ENCODE results near the gene ABCB1. TPM values are rescaled to one million over a fixed set of nuclear protein-coding genes. Genes with fewer than 3 reads are reported as not detected.

Gene ABCB1
- total and polyA plus RNA-seq, 2 donors from 2014 or later: 29.1 to 48.3 TPM

DNA sequence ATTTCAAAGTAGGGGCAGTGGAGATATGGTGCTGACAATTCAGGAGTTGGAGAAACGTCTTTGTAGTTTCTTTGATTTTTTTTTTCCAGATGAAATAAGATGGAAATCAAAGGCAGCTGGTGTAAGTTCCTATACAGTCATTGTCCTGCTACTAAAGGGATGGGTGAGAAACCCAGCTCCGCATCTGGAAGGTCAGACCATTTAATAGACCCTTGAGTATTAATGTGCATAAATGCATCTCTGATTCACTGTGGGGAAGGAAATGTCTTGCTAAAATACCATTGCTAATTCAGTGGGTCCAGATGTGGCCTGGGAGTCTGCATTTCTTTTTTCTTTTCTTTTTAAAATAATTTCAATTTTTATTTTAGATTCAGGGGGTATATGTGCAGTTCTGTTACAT lies 140.7 kb downstream of the ABCB1 start:
- H3K9ac ChIP-seq (ENCODE audit: low read length in 3 of 3): no peak overlapping the region
- no peaks in the 10 kb centered on the region for H3K4me1 ChIP-seq (ENCODE audit: control insufficient read depth in 2 of 3, insufficient read depth in 2 of 3, low read depth in 1 of 3, low read length in 3 of 3)
- FAIRE-seq (no peak), DNase-seq (no peak)
- TF ChIP-seq, protein P1, sequence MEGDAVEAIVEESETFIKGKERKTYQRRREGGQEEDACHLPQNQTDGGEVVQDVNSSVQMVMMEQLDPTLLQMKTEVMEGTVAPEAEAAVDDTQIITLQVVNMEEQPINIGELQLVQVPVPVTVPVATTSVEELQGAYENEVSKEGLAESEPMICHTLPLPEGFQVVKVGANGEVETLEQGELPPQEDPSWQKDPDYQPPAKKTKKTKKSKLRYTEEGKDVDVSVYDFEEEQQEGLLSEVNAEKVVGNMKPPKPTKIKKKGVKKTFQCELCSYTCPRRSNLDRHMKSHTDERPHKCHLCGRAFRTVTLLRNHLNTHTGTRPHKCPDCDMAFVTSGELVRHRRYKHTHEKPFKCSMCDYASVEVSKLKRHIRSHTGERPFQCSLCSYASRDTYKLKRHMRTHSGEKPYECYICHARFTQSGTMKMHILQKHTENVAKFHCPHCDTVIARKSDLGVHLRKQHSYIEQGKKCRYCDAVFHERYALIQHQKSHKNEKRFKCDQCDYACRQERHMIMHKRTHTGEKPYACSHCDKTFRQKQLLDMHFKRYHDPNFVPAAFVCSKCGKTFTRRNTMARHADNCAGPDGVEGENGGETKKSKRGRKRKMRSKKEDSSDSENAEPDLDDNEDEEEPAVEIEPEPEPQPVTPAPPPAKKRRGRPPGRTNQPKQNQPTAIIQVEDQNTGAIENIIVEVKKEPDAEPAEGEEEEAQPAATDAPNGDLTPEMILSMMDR (IDR thresholded peaks at IDR 0.05; ENCODE audit: borderline replicate concordance, extremely low read depth, insufficient read depth): no peak
- H3K36me3 ChIP-seq (ENCODE audit: control insufficient read depth in 2 of 3, insufficient read depth in 3 of 3, low read length in 3 of 3): no peaks in the 10 kb centered on the region
- intact Hi-C loops (cut with DNase I): no loop called here
- no peaks in the 10 kb centered on the region for H3K27me3 ChIP-seq (ENCODE audit: control insufficient read depth, insufficient read depth, low read length)
- no peak overlapping the region for H3K27ac ChIP-seq (ENCODE audit: low read depth in 2 of 2, low read length in 2 of 2)
- no peak overlapping the region for H3K4me3 ChIP-seq (ENCODE audit: low read length in 3 of 3)
- no peaks in the 10 kb centered on the region for H3K9me3 ChIP-seq (ENCODE audit: control insufficient read depth in 2 of 3, insufficient read depth in 1 of 3, low read length in 3 of 3)

DNA sequence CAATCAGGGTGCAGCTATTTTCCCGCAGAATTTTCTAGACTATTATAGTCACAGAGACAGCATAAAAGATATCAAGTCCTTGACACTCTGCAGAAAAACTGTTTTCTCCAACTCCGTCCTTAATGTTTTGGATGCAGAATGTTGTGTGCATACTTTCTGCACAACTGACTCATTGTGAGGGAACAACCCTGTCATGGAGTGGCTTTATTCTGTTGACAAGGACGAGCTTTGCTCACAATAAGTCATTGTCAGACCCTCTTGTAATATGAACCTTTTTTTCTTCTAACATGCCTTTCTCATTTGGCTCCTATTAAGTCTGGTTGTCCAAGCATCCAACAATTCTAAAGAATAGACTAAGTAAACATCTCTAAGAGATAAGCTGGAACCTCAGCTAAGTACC lies 142.5 kb downstream of the ABCB1 start:
- FAIRE-seq (no peak), DNase-seq (no peak)
- no peak overlapping the region for H3K4me3 ChIP-seq (ENCODE audit: low read length in 3 of 3)
- H3K27me3 ChIP-seq (ENCODE audit: control insufficient read depth, insufficient read depth, low read length): no peaks in the 10 kb centered on the region
- H3K9ac ChIP-seq (ENCODE audit: low read length in 3 of 3): no peak overlapping the region
- H3K36me3 ChIP-seq (ENCODE audit: control insufficient read depth in 2 of 3, insufficient read depth in 3 of 3, low read length in 3 of 3): no peaks in the 10 kb centered on the region
- H3K27ac ChIP-seq (ENCODE audit: low read depth in 2 of 2, low read length in 2 of 2): no peak overlapping the region
- H3K9me3 ChIP-seq (ENCODE audit: control insufficient read depth in 2 of 3, insufficient read depth in 1 of 3, low read length in 3 of 3): no peaks in the 10 kb centered on the region
- H3K4me1 ChIP-seq (ENCODE audit: control insufficient read depth in 2 of 3, insufficient read depth in 2 of 3, low read depth in 1 of 3, low read length in 3 of 3): no peaks in the 10 kb centered on the region
- intact Hi-C loops (cut with DNase I): no loop called here
- TF ChIP-seq, protein P1 (IDR thresholded peaks at IDR 0.05; ENCODE audit: borderline replicate concordance, extremely low read depth, insufficient read depth): no peak

DNA sequence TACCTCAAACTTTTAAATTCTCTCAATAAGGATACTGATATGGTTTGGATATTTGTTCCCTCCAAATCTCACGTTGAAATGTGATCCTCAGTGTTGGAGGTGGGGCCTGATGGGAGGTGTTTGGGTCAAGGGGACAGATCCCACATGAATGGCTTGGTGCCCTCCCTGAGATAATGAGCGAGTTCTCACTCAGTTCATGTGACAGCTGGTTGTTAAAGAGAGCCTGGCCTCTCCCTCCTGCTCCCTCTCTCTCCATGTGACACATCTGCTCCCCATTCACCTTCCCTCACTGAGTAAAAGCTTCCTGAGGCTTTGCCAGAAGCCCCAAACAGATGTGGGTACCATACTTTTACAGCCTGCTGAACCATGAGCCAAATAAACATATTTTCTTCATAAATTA lies 144.4 kb downstream of the ABCB1 start:
- no peaks in the 10 kb centered on the region for H3K4me1 ChIP-seq (ENCODE audit: control insufficient read depth in 2 of 3, insufficient read depth in 2 of 3, low read depth in 1 of 3, low read length in 3 of 3)
- no peaks in the 10 kb centered on the region for H3K36me3 ChIP-seq (ENCODE audit: control insufficient read depth in 2 of 3, insufficient read depth in 3 of 3, low read length in 3 of 3)
- no peaks in the 10 kb centered on the region for H3K27me3 ChIP-seq (ENCODE audit: control insufficient read depth, insufficient read depth, low read length)
- no peak overlapping the region for H3K9ac ChIP-seq (ENCODE audit: low read length in 3 of 3)
- FAIRE-seq (no peak), DNase-seq (no peak)
- H3K9me3 ChIP-seq (ENCODE audit: control insufficient read depth in 2 of 3, insufficient read depth in 1 of 3, low read length in 3 of 3): no peaks in the 10 kb centered on the region
- TF ChIP-seq, protein P1 (IDR thresholded peaks at IDR 0.05; ENCODE audit: borderline replicate concordance, extremely low read depth, insufficient read depth): no peak
- H3K4me3 ChIP-seq (ENCODE audit: low read length in 3 of 3): no peak overlapping the region
- H3K27ac ChIP-seq (ENCODE audit: low read depth in 2 of 2, low read length in 2 of 2): no peak overlapping the region
- intact Hi-C loops (cut with DNase I): no loop called here

Other genes starting within 250 kb of the ABCB1 start
- gene ABCB4, start 125.2 kb downstream of the ABCB1 start, total RNA-seq: 2.0 TPM
- gene ABCB4, start 125.2 kb downstream of the ABCB1 start, polyA plus RNA-seq (ENCODE audit: insufficient read depth, low read depth, low replicate concordance): 2.0 TPM
- 1.9 TPM for gene RUNDC3B, start 27.5 kb upstream of the ABCB1 start, total RNA-seq
- 1.4 TPM for gene RUNDC3B, start 27.5 kb upstream of the ABCB1 start, polyA plus RNA-seq (ENCODE audit: insufficient read depth, low read depth, low replicate concordance)

Data from kidney (tissue), 14 donors.